Mesodermal cell (in vitro differentiated cells): ENCODE data around the gene RFTN1.

Experiments
- H3K27ac ChIP-seq: 2 replicates; pipeline ENCODE4 v1.7.0; 2013; ENCODE audit warnings: mild to moderate bottlenecking, low read depth, low read length, moderate library complexity; ENCODE audit not compliant: severe bottlenecking
- H3K36me3 ChIP-seq: 2 replicates; pipeline ENCODE4 v1.7.1; 2013; ENCODE audit warnings: mild to moderate bottlenecking, low read length, moderate library complexity; ENCODE audit not compliant: control insufficient read depth, insufficient read depth
- H3K4me1 ChIP-seq: one replicate; pipeline ENCODE4 v1.7.1; 2013; ENCODE audit warnings: mild to moderate bottlenecking, low read length; ENCODE audit not compliant: insufficient read depth, control insufficient read depth, poor library complexity, severe bottlenecking
- H3K4me3 ChIP-seq: 2 replicates; pipeline ENCODE4 v1.7.0; 2013; ENCODE audit warnings: low read length, control low read depth, mild to moderate bottlenecking; ENCODE audit not compliant: insufficient read depth, poor library complexity, severe bottlenecking; ENCODE audit errors: extremely low read depth
- H3K9me3 ChIP-seq: 2 replicates; pipeline ENCODE4 v1.7.1; 2013; ENCODE audit warnings: mild to moderate bottlenecking, low read length, moderate library complexity; ENCODE audit not compliant: control insufficient read depth
- WGBS, 2 experiments: methylation state at CpG; one replicate each; pipeline ENCODE4 v1.1.5; 2013; ENCODE audit warnings: missing lambda C conversion rate in 2 of 2; ENCODE audit not compliant: insufficient coverage in 2 of 2; 5-methylcytosine and 5-hydroxymethylcytosine counted together

Gene RFTN1

DNA sequence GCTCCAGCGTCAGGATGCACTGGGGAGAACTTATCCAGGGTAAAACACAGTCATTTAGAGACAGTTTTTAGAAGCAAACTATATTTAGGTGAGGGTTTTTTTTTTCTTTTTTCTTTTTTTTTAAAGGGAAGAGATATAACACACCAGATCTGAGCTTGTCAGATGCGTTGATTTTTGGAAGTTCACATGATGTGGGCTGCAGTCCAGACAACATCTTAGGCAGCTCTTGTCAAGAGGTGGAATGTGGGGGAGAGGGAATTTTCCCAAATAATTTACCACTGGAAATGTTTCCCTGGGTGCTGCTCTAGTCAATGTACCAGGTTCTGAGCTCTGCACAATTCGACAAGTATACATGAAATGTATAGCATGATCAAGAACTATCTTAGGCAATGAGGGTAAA is 155.2 kb downstream of the RFTN1 start:
- WGBS, 2 experiments, result 83 to 100% methylated on average over 1 of the region's 3 CpGs
- H3K36me3 ChIP-seq, result peaks cover 39% of the 10 kb centered on the region
- no peaks in the 10 kb centered on the region for H3K9me3 ChIP-seq
- no peak overlapping the region for H3K4me3 ChIP-seq
- peaks cover 13% of the 10 kb centered on the region for H3K4me1 ChIP-seq
- no peak overlapping the region for H3K27ac ChIP-seq

DNA sequence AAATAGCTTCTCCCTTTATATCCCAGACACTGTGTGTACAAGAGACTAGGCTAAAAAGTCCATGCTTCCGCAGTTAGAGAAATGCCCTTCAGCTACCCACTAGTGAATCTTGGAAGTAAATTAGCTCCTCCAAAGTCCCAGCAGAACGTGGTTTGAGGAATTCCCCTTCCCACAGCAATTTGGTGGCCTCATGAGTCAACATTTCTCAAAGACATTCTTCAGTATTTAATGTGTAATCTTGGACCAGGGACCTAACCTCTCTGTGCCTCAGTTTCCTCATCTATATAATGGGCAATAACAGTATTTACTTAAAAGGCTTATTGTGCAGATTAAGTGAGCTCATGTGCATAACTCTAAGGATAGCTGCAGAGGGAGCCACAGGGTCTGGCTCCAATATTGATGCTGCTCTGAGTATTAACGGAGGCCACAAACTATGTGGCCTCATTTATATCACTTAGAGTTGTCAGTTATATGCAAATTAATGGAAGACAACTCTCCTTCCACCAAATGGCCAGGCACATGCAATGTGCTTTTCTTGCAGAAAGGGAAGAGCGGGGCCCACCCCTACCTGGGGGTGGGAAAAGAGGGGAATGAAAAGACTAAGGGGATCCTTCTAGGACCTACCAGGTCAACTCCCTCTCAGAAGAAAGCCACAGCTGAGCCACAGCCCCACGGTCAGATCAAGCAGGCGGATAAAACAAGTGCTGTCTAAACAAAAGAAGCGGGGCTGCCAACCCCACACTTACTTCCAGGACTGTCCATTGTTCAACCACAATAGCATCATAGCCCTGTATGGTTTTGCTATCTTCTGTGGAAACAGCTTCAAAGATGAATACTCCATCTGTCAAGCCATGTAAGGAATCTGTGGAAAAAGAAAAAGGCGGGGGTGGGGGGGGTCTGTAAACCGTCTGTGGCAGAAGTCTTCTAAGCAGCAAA is 156.0 kb downstream of the RFTN1 start:
- WGBS, 2 experiments, result 78 to 83% methylated on average over 1 to 4 of the region's 9 CpGs
- Histone ChIP-seq H3K27ac (no peak overlapping the region), H3K4me1 (peaks cover 6% of the 10 kb centered on the region), H3K4me3 (no peak overlapping the region), H3K9me3 (no peaks in the 10 kb centered on the region), H3K36me3 (peaks cover 39% of the 10 kb centered on the region)

DNA sequence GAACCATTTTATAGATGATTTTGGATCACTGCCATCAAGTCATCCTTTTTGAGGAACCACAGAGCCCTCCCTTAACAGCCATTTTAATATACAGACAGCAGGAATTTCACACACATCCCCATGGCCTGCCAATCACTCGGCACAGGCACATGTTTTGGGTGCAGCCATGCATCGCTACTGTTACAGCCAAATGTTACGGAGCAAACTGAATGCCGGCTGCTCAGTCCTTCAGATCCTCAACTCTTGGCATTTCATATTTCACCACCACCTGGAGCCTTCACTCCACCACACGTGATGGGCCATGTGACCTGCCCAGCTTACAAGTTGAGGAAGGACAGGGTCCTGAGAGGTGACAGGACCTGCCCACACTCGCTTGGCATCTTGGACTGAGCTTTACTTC is 157.7 kb downstream of the RFTN1 start:
- WGBS, 2 experiments, result 98 to 100% methylated on average over 5 to 6 of the region's 6 CpGs
- H3K36me3 ChIP-seq, result peaks cover 31% of the 10 kb centered on the region

DNA sequence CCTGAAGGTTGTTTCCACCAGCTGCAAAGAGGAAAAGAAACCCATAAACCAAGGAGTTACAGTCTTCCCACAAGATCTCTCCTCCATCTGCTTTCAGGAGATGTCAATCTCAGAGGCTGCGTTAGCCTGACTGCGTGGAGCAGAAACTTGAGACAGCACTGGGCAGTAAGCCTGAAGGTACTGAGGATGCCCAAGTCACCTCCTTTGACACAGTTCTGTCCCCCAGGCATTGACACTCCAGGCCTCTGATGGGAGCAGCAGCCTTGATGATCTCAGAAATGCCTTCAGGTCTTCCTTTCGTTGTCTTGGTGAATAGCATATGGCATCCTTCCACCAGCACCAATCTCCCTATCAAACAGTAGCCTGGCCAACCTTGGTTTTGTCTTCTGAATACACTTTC is 159.2 kb downstream of the RFTN1 start:
- Histone ChIP-seq H3K9me3 (no peaks in the 10 kb centered on the region), H3K4me1 (peaks cover 4% of the 10 kb centered on the region), H3K4me3 (no peak overlapping the region), H3K36me3 (peaks cover 43% of the 10 kb centered on the region), H3K27ac (no peak overlapping the region)
- 91 to 100% methylated on average over 3 of the region's 3 CpGs for WGBS, 2 experiments

More for the DNA sequence above, 157.7 kb downstream of the RFTN1 start:
- H3K4me3 ChIP-seq, result no peak overlapping the region
- H3K4me1 ChIP-seq, result peaks cover 4% of the 10 kb centered on the region
- H3K9me3 ChIP-seq, result no peaks in the 10 kb centered on the region
- no peak overlapping the region for H3K27ac ChIP-seq

DNA sequence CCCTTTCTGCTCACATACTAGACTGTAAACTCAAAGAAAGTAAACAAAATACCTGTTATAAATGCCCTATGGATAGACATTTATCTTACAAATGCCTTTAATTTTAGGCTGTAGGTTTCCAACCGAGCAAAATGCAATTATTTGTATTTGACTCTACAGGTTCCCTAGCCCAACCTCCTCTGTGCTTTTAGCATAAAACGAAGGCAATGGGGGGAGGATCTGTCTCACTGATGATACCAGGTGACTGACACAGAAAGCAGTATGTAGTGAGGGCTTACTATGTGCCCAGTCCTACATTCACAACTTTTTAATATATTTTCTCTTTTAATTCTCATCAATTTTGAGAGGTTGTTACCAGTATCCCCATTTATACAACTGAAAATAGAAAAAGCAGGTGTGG is 161.1 kb downstream of the RFTN1 start:
- no CpG with 5 or more reads among the region's 2 CpGs for WGBS, 2 experiments

DNA sequence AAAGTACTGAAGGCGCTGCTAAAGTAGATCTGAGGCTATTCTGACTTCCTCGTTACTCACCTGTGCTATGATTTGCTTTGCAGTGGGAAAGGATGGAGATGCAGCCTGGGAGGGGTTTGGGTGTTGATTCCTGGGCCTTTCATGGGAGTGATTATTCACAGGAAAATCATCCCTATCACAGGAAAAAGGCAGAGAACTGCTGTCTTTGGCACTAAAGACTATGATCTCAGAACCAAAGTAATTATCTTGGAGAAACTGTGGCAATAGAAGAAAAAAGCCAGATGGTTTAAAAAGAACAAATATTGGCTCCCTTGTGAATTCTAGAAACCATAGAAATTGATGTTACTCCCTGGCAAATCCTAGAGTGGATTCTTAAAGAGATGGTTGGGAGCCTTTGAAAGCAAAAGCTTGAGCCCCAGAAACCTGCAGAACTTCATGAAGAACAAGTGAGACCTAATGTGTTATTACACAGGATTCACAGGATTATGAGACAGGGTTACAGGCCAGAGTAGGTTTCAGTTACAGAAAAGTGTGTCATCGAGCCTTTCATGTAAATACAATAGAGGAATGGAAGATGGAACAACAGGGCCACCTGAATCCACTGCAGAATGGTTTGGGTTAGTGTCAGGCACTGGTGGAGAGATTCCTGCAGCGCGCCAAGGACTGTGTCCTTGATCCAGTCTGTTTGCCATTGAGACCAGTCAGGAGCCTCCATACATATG is 162.7 kb downstream of the RFTN1 start:
- no peaks in the 10 kb centered on the region for H3K4me1 ChIP-seq
- peaks cover 41% of the 10 kb centered on the region for H3K36me3 ChIP-seq
- WGBS, 2 experiments, result 94 to 100% methylated on average over 5 of the region's 5 CpGs
- no peaks in the 10 kb centered on the region for H3K9me3 ChIP-seq
- no peak overlapping the region for H3K4me3 ChIP-seq
- no peak overlapping the region for H3K27ac ChIP-seq

More for the DNA sequence above, 161.1 kb downstream of the RFTN1 start:
- H3K27ac ChIP-seq, result no peak overlapping the region
- H3K4me1 ChIP-seq, result peaks cover under 1% of the 10 kb centered on the region
- H3K4me3 ChIP-seq, result no peak overlapping the region
- no peaks in the 10 kb centered on the region for H3K9me3 ChIP-seq
- H3K36me3 ChIP-seq, result peaks cover 45% of the 10 kb centered on the region

DNA sequence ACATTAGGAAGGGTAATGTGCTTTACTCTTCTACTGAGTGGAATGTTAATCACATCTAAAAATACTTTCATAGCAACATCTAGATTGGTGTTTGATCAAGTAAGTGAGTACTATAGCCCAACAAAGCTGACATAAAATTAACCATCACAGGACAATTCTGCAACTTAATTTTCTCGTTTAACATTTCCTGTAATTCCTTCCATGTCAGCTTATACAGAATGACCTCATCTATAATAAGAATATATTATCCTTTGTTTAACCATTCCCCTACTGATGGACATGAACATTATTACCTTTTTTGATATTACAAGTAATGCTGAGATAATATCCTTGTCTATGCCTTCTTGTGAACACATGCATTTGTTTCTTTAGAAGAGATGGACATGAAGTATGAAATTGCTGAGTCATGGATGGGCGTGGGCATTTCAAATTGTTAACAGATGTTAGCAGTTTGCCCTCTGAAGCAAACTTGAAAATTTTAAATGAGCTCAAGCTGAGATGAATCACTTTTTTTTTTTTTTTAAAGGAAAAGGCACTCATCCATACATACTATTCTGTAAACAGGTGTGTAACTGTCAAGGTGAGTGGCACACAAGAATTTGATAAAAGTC is 163.4 kb downstream of the RFTN1 start:
- Histone ChIP-seq H3K4me3 (no peak overlapping the region), H3K4me1 (no peaks in the 10 kb centered on the region), H3K36me3 (peaks cover 40% of the 10 kb centered on the region), H3K9me3 (no peaks in the 10 kb centered on the region), H3K27ac (no peak overlapping the region)
- no CpG with 5 or more reads among the region's 2 CpGs for WGBS, 2 experiments

DNA sequence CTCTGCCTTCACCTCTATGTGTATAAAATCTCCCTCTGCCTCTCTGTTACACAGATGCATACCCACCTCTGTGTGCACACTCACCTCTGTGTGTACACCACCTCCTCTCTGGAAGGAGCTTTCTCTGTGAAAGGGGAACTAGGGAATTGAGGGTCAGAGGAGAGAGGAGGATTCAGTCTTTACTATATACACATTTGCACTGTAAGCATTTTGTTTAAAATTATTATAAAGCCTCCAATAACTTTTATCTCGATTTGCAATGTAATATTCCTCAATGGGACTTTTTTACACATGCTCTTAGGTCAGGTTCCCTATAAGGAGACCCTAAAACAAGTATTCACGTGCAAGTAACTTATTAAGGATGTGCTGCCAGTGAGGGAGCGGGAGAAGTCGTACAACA is 166.0 kb downstream of the RFTN1 start:
- 100% methylated on average over 3 of the region's 4 CpGs for WGBS, 2 experiments
- H3K36me3 ChIP-seq, result peaks cover 32% of the 10 kb centered on the region

DNA sequence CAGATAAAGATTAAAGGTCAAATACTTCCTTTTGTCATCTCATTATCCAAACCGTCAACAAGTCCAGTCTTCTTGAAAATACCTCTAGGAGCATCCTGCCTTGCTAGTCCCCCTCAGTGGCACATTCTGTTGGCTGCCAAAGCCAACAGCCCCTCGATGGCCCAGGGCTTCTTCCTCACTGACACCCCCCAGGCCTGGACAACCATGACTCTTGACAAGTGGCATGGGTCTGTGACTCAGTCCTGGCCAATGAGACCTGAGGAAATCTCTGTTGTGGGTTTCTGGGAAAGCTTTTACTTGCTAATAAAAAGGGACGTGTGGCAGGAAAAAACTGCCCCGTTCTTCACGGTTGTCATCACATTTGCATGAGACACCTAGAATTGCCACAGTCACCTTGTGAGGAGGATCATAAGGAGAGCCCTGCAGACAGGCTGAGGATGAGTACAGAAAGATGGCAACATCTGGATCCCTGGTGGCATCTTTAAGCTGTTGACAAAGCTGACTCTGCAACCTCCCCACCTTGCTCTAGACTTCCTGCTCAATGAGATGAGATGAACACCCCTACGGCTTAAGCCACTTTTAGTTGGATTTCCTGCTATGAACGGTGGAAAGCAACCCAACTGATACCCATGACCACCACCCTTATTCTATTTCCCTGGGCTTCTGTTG is 167.0 kb downstream of the RFTN1 start:
- H3K4me1 ChIP-seq, result no peaks in the 10 kb centered on the region
- no peaks in the 10 kb centered on the region for H3K9me3 ChIP-seq
- H3K36me3 ChIP-seq, result peaks cover 32% of the 10 kb centered on the region
- 91 to 92% methylated on average over 4 to 5 of the region's 7 CpGs for WGBS, 2 experiments
- no peak overlapping the region for H3K27ac ChIP-seq
- H3K4me3 ChIP-seq, result no peak overlapping the region

More for the DNA sequence above, 166.0 kb downstream of the RFTN1 start:
- H3K9me3 ChIP-seq, result no peaks in the 10 kb centered on the region
- H3K4me1 ChIP-seq, result no peaks in the 10 kb centered on the region
- H3K27ac ChIP-seq, result no peak overlapping the region
- no peak overlapping the region for H3K4me3 ChIP-seq

DNA sequence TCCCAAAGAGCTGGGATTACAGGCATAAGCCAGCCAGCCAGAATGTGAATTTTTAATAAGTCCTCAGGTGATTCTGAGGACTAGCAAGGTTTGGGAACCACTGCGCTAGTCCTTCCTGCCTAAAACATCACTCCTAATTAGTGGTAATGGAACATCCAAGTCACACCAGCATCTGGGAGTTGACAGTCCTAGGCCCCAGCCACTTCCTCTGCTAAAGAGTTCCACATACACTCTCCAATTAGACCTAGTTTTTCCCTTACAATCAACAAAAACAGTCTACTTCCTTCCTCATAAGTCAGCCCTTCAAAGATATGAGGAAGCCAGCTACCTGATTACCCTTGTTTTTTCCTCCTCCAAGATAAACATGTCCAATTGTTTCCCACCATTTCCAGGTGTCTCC is 170.4 kb downstream of the RFTN1 start:
- Histone ChIP-seq H3K4me3 (no peak overlapping the region), H3K36me3 (peaks cover 10% of the 10 kb centered on the region), H3K4me1 (peaks cover 15% of the 10 kb centered on the region), H3K27ac (no peak overlapping the region), H3K9me3 (no peaks in the 10 kb centered on the region)
- WGBS, 2 experiments, result 100% methylated on average over 1 of the region's 1 CpG; no CpG with 5 or more reads in 1 of the 2 experiments
